HCT116 (cell line): ENCODE results near the gene DDX39A. TPM values are rescaled to one million over a fixed set of nuclear protein-coding genes. Genes with fewer than 3 reads are reported as not detected.

Experiments used
- ATAC-seq: fragments of 200-7000 bp; cut with Tn5 transposase; 2 replicates; pipeline ENCODE4 v1.9.1; 2020; ENCODE audit warnings: mild to moderate bottlenecking, moderate library complexity
- BruUV-seq: library from RNA; stranded (reverse); fragments of 400-500 nt; replicated peaks from 2 replicates; lab custom pipeline; 2021; lab: Mats Ljungman, UMichigan
- CTCF ChIA-PET: fragments of 300-600 bp; sonication (Branson Sonifier 250); formaldehyde crosslinking; loops from one replicate; lab custom pipeline; 2021; ENCODE audit warnings: antibody characterized with exemption; lab: Charles Lee
- POLR2A ChIA-PET: fragments of 300-600, 350-600 bp; sonication (Branson Sonifier 250); formaldehyde crosslinking; loops from one replicate; lab custom pipeline; 2021; ENCODE audit warnings: antibody characterized with exemption; lab: Charles Lee
- RAD21 ChIA-PET, 2 experiments: fragments of 300-600 bp; sonication (Branson Sonifier 250); formaldehyde crosslinking; loops; one replicate each; lab custom pipeline; 2023; ENCODE audit warnings: low total read pairs in 2 of 2; ENCODE audit not compliant: uncharacterized antibody in 2 of 2, unreplicated experiment in 2 of 2, low non-redundant PET in 1 of 2; lab: Charles Lee
- DNase-seq: peaks from one replicate; pipeline ENCODE4 v3.0.0-alpha.2; 2010; ENCODE audit warnings: low read depth, low spot score
- H2AFZ ChIP-seq: fragments of 200-600 bp; shearing (Covaris generic), sonication (generic); 2 replicates; pipeline ENCODE4 v1.6.1; 2017; ENCODE audit warnings: low read depth, mixed run types, mixed read lengths, antibody characterized with exemption, low read length; ENCODE audit not compliant: poor library complexity, severe bottlenecking
- H3K27ac ChIP-seq: 2 replicates; pipeline ENCODE4 v1.5.1; 2012; ENCODE audit warnings: low read depth, low read length
- H3K27me3 ChIP-seq: fragments of 200-600 bp; sonication (generic); 2 replicates; pipeline ENCODE4 v1.6.1; 2016; ENCODE audit warnings: mixed run types, low read length, mixed read lengths; ENCODE audit not compliant: insufficient read depth
- H3K36me3 ChIP-seq, 2 experiments: fragments of 200-500 bp in 1 of 2; fragments of 200-600 bp in 1 of 2; sonication (Bioruptor generic) in 1 of 2; sonication (generic) in 1 of 2; 2 replicates each; pipeline versions ENCODE4 v1.5.1 to v1.6.1; 2014 to 2016; ENCODE audit warnings: low read length in 2 of 2, inconsistent platforms in 1 of 2, mixed read lengths in 1 of 2, mixed run types in 1 of 2; ENCODE audit not compliant: insufficient read depth in 2 of 2, control insufficient read depth in 1 of 2
- H3K4me1 ChIP-seq, 2 experiments: fragments of 200-600 bp in 1 of 2; sonication (generic) in 1 of 2; 2 replicates each; pipeline versions ENCODE4 v1.5.1 to v1.6.1; 2012 to 2017; ENCODE audit warnings: low read length in 2 of 2, inconsistent platforms in 1 of 2, mild to moderate bottlenecking in 1 of 2, mixed read lengths in 1 of 2, mixed run types in 1 of 2, moderate library complexity in 1 of 2; ENCODE audit not compliant: insufficient read depth in 2 of 2, control insufficient read depth in 1 of 2
- H3K4me2 ChIP-seq: fragments of 200-600 bp; sonication (generic); 2 replicates; pipeline ENCODE4 v1.6.1; 2017; ENCODE audit warnings: mixed run types, low read length, mixed read lengths
- H3K4me3 ChIP-seq, 2 experiments: fragments of 200-600 bp in 1 of 2; sonication (generic) in 1 of 2; replicated peaks in 1 of 2; 2 replicates each; pipeline ENCODE4 v1.5.1; 2011 to 2016; ENCODE audit warnings: low read length in 2 of 2, control low read depth in 1 of 2, low read depth in 1 of 2, mild to moderate bottlenecking in 1 of 2, mixed read lengths in 1 of 2, mixed run types in 1 of 2
- H3K79me2 ChIP-seq: fragments of 200-600 bp; sonication (generic); 2 replicates; pipeline ENCODE4 v1.6.1; 2017; ENCODE audit warnings: mild to moderate bottlenecking, mixed run types, low read length, moderate library complexity, mixed read lengths; ENCODE audit not compliant: insufficient read depth
- H3K9ac ChIP-seq: fragments of 200-600 bp; sonication (generic); 2 replicates; pipeline ENCODE4 v1.6.1; 2016; ENCODE audit warnings: low read length, mixed read lengths
- H3K9me2 ChIP-seq: fragments of 200-600 bp; sonication (generic), shearing (Covaris generic); 2 replicates; pipeline ENCODE4 v1.6.1; 2017; ENCODE audit warnings: mixed run types, mild to moderate bottlenecking, moderate library complexity; ENCODE audit not compliant: insufficient read depth
- H3K9me3 ChIP-seq, 2 experiments: fragments of 200-500 bp in 1 of 2; fragments of 200-600 bp in 1 of 2; sonication (Bioruptor generic) in 1 of 2; sonication (generic) in 1 of 2; 2 replicates each; pipeline ENCODE4 v1.6.1; 2014 to 2017; ENCODE audit warnings: low read length in 2 of 2, mixed read lengths in 2 of 2, inconsistent platforms in 1 of 2, low read depth in 1 of 2, mild to moderate bottlenecking in 1 of 2, mixed run types in 1 of 2, moderate library complexity in 1 of 2; ENCODE audit not compliant: control insufficient read depth in 1 of 2, insufficient read depth in 1 of 2
- H4K20me1 ChIP-seq: fragments of 200-600 bp; sonication (generic), shearing (Covaris generic); 2 replicates; pipeline ENCODE4 v1.6.1; 2017; ENCODE audit warnings: mixed run types, mild to moderate bottlenecking, moderate library complexity; ENCODE audit not compliant: insufficient read depth
- CEBPB ChIP-seq: IDR thresholded peaks from 2 replicates; pipeline ENCODE4 v1.6.1; 2012; ENCODE audit warnings: low read depth
- EGR1 ChIP-seq: IDR thresholded peaks from 2 replicates; pipeline ENCODE4 v1.6.1; 2012; ENCODE audit warnings: low read depth
- EZH2 ChIP-seq: fragments of 200-600 bp; sonication (generic); IDR thresholded peaks from 2 replicates; pipeline ENCODE4 v1.6.1; 2017; ENCODE audit warnings: antibody characterized with exemption, mixed run types
- EZH2phosphoT487 ChIP-seq: fragments of 200-600 bp; IDR thresholded peaks from 2 replicates; pipeline ENCODE4 v1.6.1; 2018; ENCODE audit warnings: antibody characterized with exemption, borderline replicate concordance
- FOSL1 ChIP-seq: IDR thresholded peaks from 2 replicates; pipeline ENCODE4 v1.6.1; 2012; ENCODE audit warnings: low read depth
- SIN3A ChIP-seq: IDR thresholded peaks from 2 replicates; pipeline ENCODE4 v1.6.1; 2012; ENCODE audit warnings: low read depth
- SP1 ChIP-seq: IDR thresholded peaks from 2 replicates; pipeline ENCODE4 v1.6.1; 2012; ENCODE audit warnings: low read depth
- YY1 ChIP-seq: IDR thresholded peaks from 2 replicates; pipeline ENCODE4 v1.6.1; 2011; ENCODE audit warnings: low read length, low read depth, moderate library complexity, mild to moderate bottlenecking; ENCODE audit not compliant: insufficient replicate concordance; ENCODE audit errors: extremely low read depth
- ZNF274 ChIP-seq: fragments of 200-500 bp; sonication (Bioruptor generic); IDR thresholded peaks from 2 replicates; pipeline ENCODE4 v1.6.1; 2014; ENCODE audit warnings: mild to moderate bottlenecking, low read depth, low read length, inconsistent platforms
- intact Hi-C: fragments of 100-400 bp; cut with micrococcal nuclease; formaldehyde crosslinking; loops from 2 replicates; pipeline ENCODE4 v1.10.0; 2022
- total RNA-seq: library from RNA; stranded (reverse); gene quantifications from one replicate; pipeline ENCODE4 v1.2.1, GENCODE V29; 2021; ENCODE audit not compliant: unreplicated experiment
- TF ChIP-seq, protein P1 (sequence below): IDR thresholded peaks from 2 replicates; pipeline ENCODE4 v1.6.1; 2011; ENCODE audit warnings: mild to moderate bottlenecking, low read length, moderate library complexity; ENCODE audit not compliant: insufficient replicate concordance; ENCODE audit errors: extremely low read depth
- TF ChIP-seq, protein P2 (sequence below): IDR thresholded peaks from 2 replicates; pipeline ENCODE4 v1.6.1; 2012
- TF ChIP-seq, protein P3 (sequence below): IDR thresholded peaks from 2 replicates; pipeline ENCODE4 v1.6.1; 2012
- TF ChIP-seq, protein P4 (sequence below): IDR thresholded peaks from 2 replicates; pipeline ENCODE4 v1.6.1; 2012; ENCODE audit warnings: low read depth

The DDX39A gene
- total RNA-seq, 1 experiment from 2014 or later, result 152 TPM

DNA sequence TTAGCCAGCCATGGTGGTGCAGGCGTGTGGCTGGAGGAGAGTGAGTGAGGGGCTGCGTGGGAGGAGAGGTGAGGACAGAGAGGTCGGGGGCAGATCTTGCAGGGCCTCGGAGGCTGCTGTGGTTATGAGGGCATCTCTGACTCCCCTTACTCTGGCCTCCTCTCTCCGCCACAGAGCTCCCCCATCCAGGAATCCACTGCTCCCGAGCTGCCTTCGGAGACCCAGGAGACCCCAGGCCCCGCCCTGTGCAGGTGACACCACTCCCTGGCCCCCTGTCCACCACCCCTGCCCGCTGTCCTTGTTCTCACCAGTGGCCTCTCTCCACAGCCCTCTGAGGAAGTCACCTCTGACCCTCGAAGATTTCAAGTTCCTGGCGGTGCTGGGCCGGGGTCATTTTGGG is 48.2 kb upstream of the DDX39A start:
- intact Hi-C loops, result no loop called here
- CTCF ChIA-PET, result interaction anchor here (0.6 kb wide), 1 partner anchor 19 kb away, joined by 3 read pairs; no protein-coding TSS in a partner anchor

More for the DNA sequence above, 48.2 kb upstream of the DDX39A start:
- DNase-seq, result no peak
- Histone ChIP-seq H2AFZ (no peak overlapping the region), H3K4me1 (peaks cover 0 to 7% of the 10 kb centered on the region in 2 experiments; a peak in 3 of 4 replicates), H4K20me1 (no peaks in the 10 kb centered on the region), H3K27ac (no peak overlapping the region), H3K9ac (no peak overlapping the region), H3K79me2 (no peaks in the 10 kb centered on the region), H3K9me2 (no peaks in the 10 kb centered on the region), H3K4me3 (no peak overlapping the region), H3K9me3 (no peaks in the 10 kb centered on the region)
- no TSS peak for BruUV-seq
- POLR2A ChIA-PET, result no interaction called here
- RAD21 ChIA-PET, result no interaction called here
- no peak for ATAC-seq
- TF ChIP-seq FOSL1 (no peak), YY1 (no peak), EZH2phosphoT487 (no peak), SP1 (no peak), EGR1 (no peak), ZNF274 (no peak), EZH2 (no peak), CEBPB (no peak), SIN3A (no peak)
- TF ChIP-seq, protein P1, sequence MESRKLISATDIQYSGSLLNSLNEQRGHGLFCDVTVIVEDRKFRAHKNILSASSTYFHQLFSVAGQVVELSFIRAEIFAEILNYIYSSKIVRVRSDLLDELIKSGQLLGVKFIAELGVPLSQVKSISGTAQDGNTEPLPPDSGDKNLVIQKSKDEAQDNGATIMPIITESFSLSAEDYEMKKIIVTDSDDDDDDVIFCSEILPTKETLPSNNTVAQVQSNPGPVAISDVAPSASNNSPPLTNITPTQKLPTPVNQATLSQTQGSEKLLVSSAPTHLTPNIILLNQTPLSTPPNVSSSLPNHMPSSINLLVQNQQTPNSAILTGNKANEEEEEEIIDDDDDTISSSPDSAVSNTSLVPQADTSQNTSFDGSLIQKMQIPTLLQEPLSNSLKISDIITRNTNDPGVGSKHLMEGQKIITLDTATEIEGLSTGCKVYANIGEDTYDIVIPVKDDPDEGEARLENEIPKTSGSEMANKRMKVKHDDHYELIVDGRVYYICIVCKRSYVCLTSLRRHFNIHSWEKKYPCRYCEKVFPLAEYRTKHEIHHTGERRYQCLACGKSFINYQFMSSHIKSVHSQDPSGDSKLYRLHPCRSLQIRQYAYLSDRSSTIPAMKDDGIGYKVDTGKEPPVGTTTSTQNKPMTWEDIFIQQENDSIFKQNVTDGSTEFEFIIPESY, result no peak
- TF ChIP-seq, protein P2, sequence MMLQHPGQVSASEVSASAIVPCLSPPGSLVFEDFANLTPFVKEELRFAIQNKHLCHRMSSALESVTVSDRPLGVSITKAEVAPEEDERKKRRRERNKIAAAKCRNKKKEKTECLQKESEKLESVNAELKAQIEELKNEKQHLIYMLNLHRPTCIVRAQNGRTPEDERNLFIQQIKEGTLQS, result no peak
- TF ChIP-seq, protein P3, sequence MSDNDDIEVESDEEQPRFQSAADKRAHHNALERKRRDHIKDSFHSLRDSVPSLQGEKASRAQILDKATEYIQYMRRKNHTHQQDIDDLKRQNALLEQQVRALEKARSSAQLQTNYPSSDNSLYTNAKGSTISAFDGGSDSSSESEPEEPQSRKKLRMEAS, result no peak
- TF ChIP-seq, protein P4, sequence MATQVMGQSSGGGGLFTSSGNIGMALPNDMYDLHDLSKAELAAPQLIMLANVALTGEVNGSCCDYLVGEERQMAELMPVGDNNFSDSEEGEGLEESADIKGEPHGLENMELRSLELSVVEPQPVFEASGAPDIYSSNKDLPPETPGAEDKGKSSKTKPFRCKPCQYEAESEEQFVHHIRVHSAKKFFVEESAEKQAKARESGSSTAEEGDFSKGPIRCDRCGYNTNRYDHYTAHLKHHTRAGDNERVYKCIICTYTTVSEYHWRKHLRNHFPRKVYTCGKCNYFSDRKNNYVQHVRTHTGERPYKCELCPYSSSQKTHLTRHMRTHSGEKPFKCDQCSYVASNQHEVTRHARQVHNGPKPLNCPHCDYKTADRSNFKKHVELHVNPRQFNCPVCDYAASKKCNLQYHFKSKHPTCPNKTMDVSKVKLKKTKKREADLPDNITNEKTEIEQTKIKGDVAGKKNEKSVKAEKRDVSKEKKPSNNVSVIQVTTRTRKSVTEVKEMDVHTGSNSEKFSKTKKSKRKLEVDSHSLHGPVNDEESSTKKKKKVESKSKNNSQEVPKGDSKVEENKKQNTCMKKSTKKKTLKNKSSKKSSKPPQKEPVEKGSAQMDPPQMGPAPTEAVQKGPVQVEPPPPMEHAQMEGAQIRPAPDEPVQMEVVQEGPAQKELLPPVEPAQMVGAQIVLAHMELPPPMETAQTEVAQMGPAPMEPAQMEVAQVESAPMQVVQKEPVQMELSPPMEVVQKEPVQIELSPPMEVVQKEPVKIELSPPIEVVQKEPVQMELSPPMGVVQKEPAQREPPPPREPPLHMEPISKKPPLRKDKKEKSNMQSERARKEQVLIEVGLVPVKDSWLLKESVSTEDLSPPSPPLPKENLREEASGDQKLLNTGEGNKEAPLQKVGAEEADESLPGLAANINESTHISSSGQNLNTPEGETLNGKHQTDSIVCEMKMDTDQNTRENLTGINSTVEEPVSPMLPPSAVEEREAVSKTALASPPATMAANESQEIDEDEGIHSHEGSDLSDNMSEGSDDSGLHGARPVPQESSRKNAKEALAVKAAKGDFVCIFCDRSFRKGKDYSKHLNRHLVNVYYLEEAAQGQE, result no peak
- TF ChIP-seq, all 23 proteins: peak for 0
- peaks cover 15 to 16% of the 10 kb centered on the region in 2 experiments for H3K36me3 ChIP-seq
- no peak overlapping the region for H3K4me2 ChIP-seq
- no peaks in the 10 kb centered on the region for H3K27me3 ChIP-seq
